CD14-positive monocyte (primary cell): ENCODE measurements around the gene LRRK1. TPM values are rescaled to one million over a fixed set of nuclear protein-coding genes. Genes with fewer than 3 reads are reported as not detected.

Source experiments
- DNase-seq, 3 donors: peaks; one replicate each; pipeline ENCODE4 v3.0.0-alpha.2; 2011 to 2022
- H2AFZ ChIP-seq: 2 replicates; pipeline ENCODE4 v1.6.0; 2012; ENCODE audit warnings: mild to moderate bottlenecking, low read depth, low read length, inconsistent platforms; ENCODE audit not compliant: insufficient read depth, poor library complexity, severe bottlenecking
- H3K27ac ChIP-seq, 2 donors: 1 replicate in 1 of 2; 2 replicates in 1 of 2; pipeline ENCODE4 v1.5.1; 2012 to 2013; ENCODE audit warnings: low read length in 2 of 2, control low read depth in 1 of 2, inconsistent platforms in 1 of 2, low read depth in 1 of 2, mild to moderate bottlenecking in 1 of 2
- H3K27me3 ChIP-seq, 2 donors: one replicate each; pipeline versions ENCODE4 v1.6.0 to v1.6.1; 2011 to 2013; ENCODE audit warnings: low read length in 2 of 2; ENCODE audit not compliant: control insufficient read depth in 2 of 2, insufficient read depth in 2 of 2
- H3K36me3 ChIP-seq, 2 donors: replicated peaks in 1 of 2; 1 replicate in 1 of 2; 2 replicates in 1 of 2; pipeline versions ENCODE4 v1.5.1 to v1.6.1; 2012 to 2013; ENCODE audit warnings: low read length in 2 of 2, control low read depth in 1 of 2, inconsistent platforms in 1 of 2, mild to moderate bottlenecking in 1 of 2; ENCODE audit not compliant: insufficient read depth in 2 of 2, control insufficient read depth in 1 of 2
- H3K4me1 ChIP-seq, 2 donors: 1 replicate in 1 of 2; 2 replicates in 1 of 2; pipeline versions ENCODE4 v1.5.1 to v1.6.1; 2012 to 2013; ENCODE audit warnings: low read length in 2 of 2, control low read depth in 1 of 2, inconsistent platforms in 1 of 2, mild to moderate bottlenecking in 1 of 2, moderate library complexity in 1 of 2; ENCODE audit not compliant: insufficient read depth in 2 of 2, control insufficient read depth in 1 of 2
- H3K4me2 ChIP-seq: replicated peaks from 2 replicates; pipeline ENCODE3; 2012; ENCODE audit warnings: low read length, moderate library complexity, mild to moderate bottlenecking; ENCODE audit not compliant: poor library complexity, severe bottlenecking; ENCODE audit errors: extremely low read depth
- H3K4me3 ChIP-seq, 3 experiments: fragments of 200-600 bp in 1 of 3; sonication (generic) in 1 of 3; replicated peaks in 1 of 3; 1 replicate in 2 of 3; 2 replicates in 1 of 3; pipeline ENCODE4 v1.5.1; 2011 to 2013; ENCODE audit warnings: low read length in 3 of 3, mild to moderate bottlenecking in 3 of 3, control low read depth in 2 of 3, low read depth in 2 of 3, inconsistent platforms in 1 of 3, moderate library complexity in 1 of 3
- H3K79me2 ChIP-seq: 2 replicates; pipeline ENCODE4 v1.6.0; 2012; ENCODE audit warnings: mild to moderate bottlenecking, control low read depth, inconsistent platforms, low read length, moderate library complexity; ENCODE audit not compliant: insufficient read depth
- H3K9ac ChIP-seq: 2 replicates; pipeline ENCODE4 v1.6.0; 2017; ENCODE audit warnings: low read length, mild to moderate bottlenecking; ENCODE audit not compliant: insufficient read depth, poor library complexity, severe bottlenecking
- H3K9me3 ChIP-seq, 2 donors: replicated peaks in 1 of 2; 1 replicate in 1 of 2; 2 replicates in 1 of 2; pipeline versions ENCODE4 v1.5.1 to v1.6.1; 2012 to 2013; ENCODE audit warnings: low read length in 2 of 2, control low read depth in 1 of 2; ENCODE audit not compliant: control insufficient read depth in 1 of 2, insufficient read depth in 1 of 2
- H4K20me1 ChIP-seq: 2 replicates; pipeline ENCODE4 v1.6.0; 2012; ENCODE audit warnings: mild to moderate bottlenecking, low read length, control low read depth, moderate library complexity; ENCODE audit not compliant: insufficient read depth
- H3K27ac Mint-ChIP-seq, 7 donors: one replicate each; pipeline ENCODE4 v1.8.0; 2020; ENCODE audit warnings: mild to moderate bottlenecking in 7 of 7, mixed read lengths in 7 of 7, moderate library complexity in 6 of 7, inconsistent platforms in 2 of 7
- H3K27me3 Mint-ChIP-seq, 3 donors: one replicate each; pipeline ENCODE4 v1.8.0; 2021 to 2022; ENCODE audit warnings: low read depth in 3 of 3, mild to moderate bottlenecking in 3 of 3, mixed read lengths in 3 of 3, moderate library complexity in 3 of 3, inconsistent platforms in 1 of 3
- H3K36me3 Mint-ChIP-seq, 2 donors: one replicate each; pipeline ENCODE4 v1.8.0; 2020; ENCODE audit warnings: mixed read lengths in 2 of 2, inconsistent platforms in 1 of 2, mild to moderate bottlenecking in 1 of 2
- H3K4me1 Mint-ChIP-seq: one replicate; pipeline ENCODE4 v1.8.0; 2020; ENCODE audit warnings: mild to moderate bottlenecking, mixed read lengths
- H3K4me3 Mint-ChIP-seq, 2 donors: one replicate each; pipeline ENCODE4 v1.8.0; 2020; ENCODE audit warnings: mild to moderate bottlenecking in 2 of 2, mixed read lengths in 2 of 2, moderate library complexity in 1 of 2
- H3K9me3 Mint-ChIP-seq, 7 donors: one replicate each; pipeline ENCODE4 v1.8.0; 2020 to 2022; ENCODE audit warnings: mixed read lengths in 7 of 7, mild to moderate bottlenecking in 6 of 7, moderate library complexity in 6 of 7, inconsistent platforms in 2 of 7
- WGBS: methylation state at CpG from one replicate; pipeline ENCODE4 v1.1.5; 2013; ENCODE audit warnings: missing lambda C conversion rate; ENCODE audit not compliant: insufficient coverage; 5-methylcytosine and 5-hydroxymethylcytosine counted together
- intact Hi-C, 2 donors: fragments of 100-400 bp; cut with micrococcal nuclease; formaldehyde crosslinking; loops; one replicate each; pipeline versions ENCODE4 v1.15.0 to v1.15.1; 2023
- polyA plus RNA-seq, 3 donors: library from polyadenylated mRNA; depleted of rRNA in 1 of 3; unstranded in 2 of 3; stranded (reverse) in 1 of 3; fragments of 300-500 nt in 2 of 3; fragments of >200 nt in 1 of 3; fragmentation: Illumina TruSeq in 2 of 3; gene quantifications; 1 replicate in 2 of 3; 2 replicates in 1 of 3; pipeline ENCODE4 v1.2.3, GENCODE V29; 2012 to 2021
- TF ChIP-seq, protein P1 (sequence below): fragments of 200-600 bp; IDR thresholded peaks from one replicate; pipeline ENCODE4 v1.8.0; 2022; ENCODE audit warnings: antibody characterized with exemption, mild to moderate bottlenecking

LRRK1 gene
- polyA plus RNA-seq, 3 donors = 1.7 to 18.9 (median 5.4) TPM

DNA sequence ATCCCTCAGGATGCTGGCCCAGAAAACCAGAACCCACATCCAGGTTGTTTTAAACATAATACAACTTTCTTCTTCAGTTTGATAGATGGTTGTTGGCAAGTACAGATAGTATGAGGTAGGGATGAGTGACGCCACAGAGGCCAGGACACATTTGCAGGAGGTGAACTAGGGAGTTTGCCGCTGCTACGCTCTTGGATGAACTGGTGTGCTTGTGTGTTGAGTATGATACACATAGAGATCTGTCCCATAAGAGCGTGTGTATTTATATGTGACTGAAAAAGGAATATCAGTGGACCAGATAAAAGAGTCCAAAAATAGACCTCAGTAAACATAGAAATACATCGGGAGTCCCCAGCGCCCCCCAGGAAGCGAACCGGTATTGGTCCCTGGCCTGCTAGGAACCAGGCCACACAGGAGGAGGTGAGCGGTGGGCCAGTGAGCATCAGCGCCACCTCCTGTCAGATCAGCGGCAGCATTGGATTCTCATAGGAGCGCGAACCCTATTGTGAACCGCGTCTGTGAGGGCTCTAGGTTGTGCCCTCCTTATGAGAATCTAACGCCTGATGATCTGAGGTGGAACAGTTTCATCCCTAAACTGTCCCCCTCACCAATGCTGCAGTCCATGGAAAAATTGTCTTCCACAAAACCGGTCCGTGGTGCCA, 98.1 kb downstream of the LRRK1 start:
- peaks cover 23 to 33% (median 32%) of the 10 kb centered on the region in 3 donors for H3K27me3 Mint-ChIP-seq
- Histone ChIP-seq H2AFZ (no peak overlapping the region), H3K27ac (no peak overlapping the region), H3K4me1 (peaks cover 19 to 20% of the 10 kb centered on the region in 2 donors), H3K9me3 (no peaks in the 10 kb centered on the region), H3K4me3 (peak overlapping the region in 1 of 3 experiments; percentile 21), H4K20me1 (peaks cover 21% of the 10 kb centered on the region), H3K4me2 (peak overlapping the region; percentile 22), H3K79me2 (no peaks in the 10 kb centered on the region), H3K9ac (no peak overlapping the region), H3K27me3 (peaks cover 0 to 32% of the 10 kb centered on the region in 2 donors), H3K36me3 (peaks cover 42 to 85% of the 10 kb centered on the region in 2 donors)
- intact Hi-C loops = loop anchor here (5.0 to 10.0 kb wide), 2 partner anchors 240 to 628 kb away; no protein-coding TSS in a partner anchor
- no peak for DNase-seq
- peaks cover 80 to 86% of the 10 kb centered on the region in 2 donors for H3K36me3 Mint-ChIP-seq
- TF ChIP-seq, protein P1, sequence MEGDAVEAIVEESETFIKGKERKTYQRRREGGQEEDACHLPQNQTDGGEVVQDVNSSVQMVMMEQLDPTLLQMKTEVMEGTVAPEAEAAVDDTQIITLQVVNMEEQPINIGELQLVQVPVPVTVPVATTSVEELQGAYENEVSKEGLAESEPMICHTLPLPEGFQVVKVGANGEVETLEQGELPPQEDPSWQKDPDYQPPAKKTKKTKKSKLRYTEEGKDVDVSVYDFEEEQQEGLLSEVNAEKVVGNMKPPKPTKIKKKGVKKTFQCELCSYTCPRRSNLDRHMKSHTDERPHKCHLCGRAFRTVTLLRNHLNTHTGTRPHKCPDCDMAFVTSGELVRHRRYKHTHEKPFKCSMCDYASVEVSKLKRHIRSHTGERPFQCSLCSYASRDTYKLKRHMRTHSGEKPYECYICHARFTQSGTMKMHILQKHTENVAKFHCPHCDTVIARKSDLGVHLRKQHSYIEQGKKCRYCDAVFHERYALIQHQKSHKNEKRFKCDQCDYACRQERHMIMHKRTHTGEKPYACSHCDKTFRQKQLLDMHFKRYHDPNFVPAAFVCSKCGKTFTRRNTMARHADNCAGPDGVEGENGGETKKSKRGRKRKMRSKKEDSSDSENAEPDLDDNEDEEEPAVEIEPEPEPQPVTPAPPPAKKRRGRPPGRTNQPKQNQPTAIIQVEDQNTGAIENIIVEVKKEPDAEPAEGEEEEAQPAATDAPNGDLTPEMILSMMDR = peak; percentile 20
- H3K4me3 Mint-ChIP-seq = no peak overlapping the region
- H3K9me3 Mint-ChIP-seq = peaks cover 0 to 4% (median 2%) of the 10 kb centered on the region in 7 donors
- peak overlapping the region in 3 of 7 donors; percentile 50 to 72 (median 60) for H3K27ac Mint-ChIP-seq
- H3K4me1 Mint-ChIP-seq = peaks cover 21% of the 10 kb centered on the region
- 82% methylated on average over 7 of the region's 18 CpGs for WGBS

DNA sequence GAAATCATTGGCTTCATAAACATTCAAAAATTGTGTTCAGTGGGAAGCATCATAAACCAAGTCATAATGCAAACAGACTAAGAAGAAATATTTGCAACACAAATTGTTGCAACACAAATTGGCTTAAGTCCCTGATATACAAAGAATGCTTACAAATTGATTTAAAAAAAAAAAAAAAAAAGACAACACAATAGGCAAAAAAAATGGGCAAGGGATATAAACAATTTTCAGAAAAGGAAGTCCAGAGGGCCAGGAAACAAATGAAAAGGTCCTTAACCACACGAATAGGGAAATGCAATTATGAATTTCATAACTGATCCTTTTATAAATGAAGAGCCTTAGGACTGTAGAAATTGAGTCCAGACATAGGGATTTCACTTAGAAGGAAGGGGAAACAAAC, 98.9 kb downstream of the LRRK1 start:
- Mint-ChIP-seq H3K4me1 (peaks cover 27% of the 10 kb centered on the region), H3K27ac (peak overlapping the region in 4 of 7 donors; percentile 41 to 72 (median 57)), H3K27me3 (peaks cover 28 to 41% (median 37%) of the 10 kb centered on the region in 3 donors), H3K4me3 (peak overlapping the region in 1 of 2 donors; percentile 39), H3K36me3 (peaks cover 81 to 90% of the 10 kb centered on the region in 2 donors), H3K9me3 (peaks cover 0 to 5% (median 2%) of the 10 kb centered on the region in 7 donors)
- H3K27ac ChIP-seq = no peak overlapping the region
- TF ChIP-seq, protein P1 = no peak
- H3K4me3 ChIP-seq = peak overlapping the region in 1 of 3 experiments; percentile 21
- intact Hi-C loops = loop anchor here (5.0 to 10.0 kb wide), 2 partner anchors 239 to 627 kb away; no protein-coding TSS in a partner anchor
- H3K4me2 ChIP-seq = peak overlapping the region; percentile 22
- peaks cover 21 to 24% of the 10 kb centered on the region in 2 donors for H3K4me1 ChIP-seq
- peaks cover 0 to 33% of the 10 kb centered on the region in 2 donors for H3K27me3 ChIP-seq
- WGBS = no CpG with 5 or more reads among the region's 1 CpG
- DNase-seq = peak; percentile 28 to 45 (median 37)
- H4K20me1 ChIP-seq = peaks cover 21% of the 10 kb centered on the region
- no peaks in the 10 kb centered on the region for H3K9me3 ChIP-seq
- no peak overlapping the region for H2AFZ ChIP-seq
- H3K9ac ChIP-seq = no peak overlapping the region
- H3K79me2 ChIP-seq = no peaks in the 10 kb centered on the region
- peaks cover 43 to 85% of the 10 kb centered on the region in 2 donors for H3K36me3 ChIP-seq
